GM10248 (cell line): Measurements from ENCODE around the gene ADPRHL1.

Source experiments
- CTCF ChIA-PET: fragments of 300-600 bp; sonication (Branson Sonifier 250); formaldehyde crosslinking; extraction: SDS; loops from one replicate; lab custom pipeline; 2021; ENCODE audit warnings: antibody characterized with exemption; lab: Yijun Ruan, JAX
- POLR2A ChIA-PET: fragments of 350-650 bp; sonication (Branson Sonifier 250); formaldehyde crosslinking; extraction: SDS; loops from one replicate; lab custom pipeline; 2020; ENCODE audit warnings: antibody characterized with exemption; lab: Yijun Ruan, JAX
- DNase-seq: peaks from one replicate; pipeline ENCODE4 v3.0.0; 2012; ENCODE audit errors: extremely low spot score
- TF ChIP-seq, protein P1 (sequence below): IDR thresholded peaks from 2 replicates; pipeline ENCODE4 v1.5.1; 2012; ENCODE audit warnings: mild to moderate bottlenecking, low read depth; ENCODE audit errors: extremely low read depth, missing control alignments, control extremely low read depth

Gene ADPRHL1

DNA sequence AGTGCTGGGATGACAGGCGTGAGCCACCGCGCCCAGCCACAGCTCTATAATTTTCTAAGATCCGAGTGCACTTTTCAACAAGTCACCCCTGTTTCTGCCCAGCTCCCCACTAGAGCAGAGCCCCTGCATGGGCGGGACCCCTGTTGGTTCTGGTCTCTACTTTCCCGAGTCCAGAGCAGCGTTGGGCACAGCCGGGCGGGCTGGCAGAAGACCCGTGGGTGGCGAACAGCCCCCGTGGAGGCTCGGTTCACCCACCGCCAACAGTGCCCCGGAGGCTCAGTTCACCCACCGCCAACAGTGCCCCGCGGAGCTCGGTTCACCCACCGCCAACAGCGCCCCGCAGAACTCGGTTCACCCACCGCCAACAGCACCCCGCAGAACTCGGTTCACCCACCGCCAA, 40.8 kb downstream of the ADPRHL1 start:
- TF ChIP-seq, protein P1, sequence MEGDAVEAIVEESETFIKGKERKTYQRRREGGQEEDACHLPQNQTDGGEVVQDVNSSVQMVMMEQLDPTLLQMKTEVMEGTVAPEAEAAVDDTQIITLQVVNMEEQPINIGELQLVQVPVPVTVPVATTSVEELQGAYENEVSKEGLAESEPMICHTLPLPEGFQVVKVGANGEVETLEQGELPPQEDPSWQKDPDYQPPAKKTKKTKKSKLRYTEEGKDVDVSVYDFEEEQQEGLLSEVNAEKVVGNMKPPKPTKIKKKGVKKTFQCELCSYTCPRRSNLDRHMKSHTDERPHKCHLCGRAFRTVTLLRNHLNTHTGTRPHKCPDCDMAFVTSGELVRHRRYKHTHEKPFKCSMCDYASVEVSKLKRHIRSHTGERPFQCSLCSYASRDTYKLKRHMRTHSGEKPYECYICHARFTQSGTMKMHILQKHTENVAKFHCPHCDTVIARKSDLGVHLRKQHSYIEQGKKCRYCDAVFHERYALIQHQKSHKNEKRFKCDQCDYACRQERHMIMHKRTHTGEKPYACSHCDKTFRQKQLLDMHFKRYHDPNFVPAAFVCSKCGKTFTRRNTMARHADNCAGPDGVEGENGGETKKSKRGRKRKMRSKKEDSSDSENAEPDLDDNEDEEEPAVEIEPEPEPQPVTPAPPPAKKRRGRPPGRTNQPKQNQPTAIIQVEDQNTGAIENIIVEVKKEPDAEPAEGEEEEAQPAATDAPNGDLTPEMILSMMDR = no peak
- POLR2A ChIA-PET = no interaction called here
- no peak for DNase-seq
- CTCF ChIA-PET = no interaction called here

DNA sequence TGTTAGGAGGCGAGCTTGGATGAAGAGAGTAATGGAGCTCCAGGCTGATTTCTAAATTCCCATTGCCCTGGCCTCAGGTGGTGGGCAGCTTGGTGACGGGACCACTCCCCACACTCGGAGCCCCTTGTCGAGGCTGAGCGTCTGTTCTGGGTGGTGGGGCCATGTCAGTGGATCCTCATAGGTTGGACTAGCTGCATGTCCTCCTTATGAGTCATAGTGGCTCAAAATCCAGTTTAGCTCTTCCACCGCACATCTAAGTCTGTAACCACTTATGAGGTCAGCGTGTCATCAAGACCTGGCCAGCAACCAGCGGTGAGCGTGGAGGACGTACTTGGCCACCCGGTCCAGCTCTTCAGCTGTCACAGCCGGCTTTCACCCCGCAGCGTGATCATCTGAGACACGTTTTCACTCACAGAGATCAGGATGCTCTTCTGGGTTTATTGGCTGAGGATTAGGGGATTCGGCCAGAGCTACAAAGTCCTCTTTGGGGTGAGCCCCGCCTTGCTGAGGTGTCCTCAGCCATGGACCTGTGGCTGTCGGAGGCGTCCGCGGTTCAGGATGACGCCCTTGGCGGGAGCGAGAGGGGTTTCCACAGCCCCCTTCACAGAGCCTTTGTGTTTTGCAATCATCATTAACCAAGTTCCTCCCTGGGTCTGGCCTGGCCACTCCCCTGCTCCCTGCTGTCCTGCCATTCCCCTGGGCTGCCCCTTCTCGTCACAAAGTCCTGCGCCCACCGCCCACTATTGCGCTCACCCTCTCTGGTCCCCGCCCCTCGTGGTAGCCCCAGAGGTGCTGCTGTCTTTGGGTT, 41.9 kb downstream of the ADPRHL1 start:
- ChIA-PET CTCF (interaction anchor here (0.9 kb wide), 1 partner anchor 18 kb away, joined by 3 read pairs; no protein-coding TSS in a partner anchor), POLR2A (no interaction called here)
- DNase-seq = no peak
- TF ChIP-seq, protein P1 = no peak

DNA sequence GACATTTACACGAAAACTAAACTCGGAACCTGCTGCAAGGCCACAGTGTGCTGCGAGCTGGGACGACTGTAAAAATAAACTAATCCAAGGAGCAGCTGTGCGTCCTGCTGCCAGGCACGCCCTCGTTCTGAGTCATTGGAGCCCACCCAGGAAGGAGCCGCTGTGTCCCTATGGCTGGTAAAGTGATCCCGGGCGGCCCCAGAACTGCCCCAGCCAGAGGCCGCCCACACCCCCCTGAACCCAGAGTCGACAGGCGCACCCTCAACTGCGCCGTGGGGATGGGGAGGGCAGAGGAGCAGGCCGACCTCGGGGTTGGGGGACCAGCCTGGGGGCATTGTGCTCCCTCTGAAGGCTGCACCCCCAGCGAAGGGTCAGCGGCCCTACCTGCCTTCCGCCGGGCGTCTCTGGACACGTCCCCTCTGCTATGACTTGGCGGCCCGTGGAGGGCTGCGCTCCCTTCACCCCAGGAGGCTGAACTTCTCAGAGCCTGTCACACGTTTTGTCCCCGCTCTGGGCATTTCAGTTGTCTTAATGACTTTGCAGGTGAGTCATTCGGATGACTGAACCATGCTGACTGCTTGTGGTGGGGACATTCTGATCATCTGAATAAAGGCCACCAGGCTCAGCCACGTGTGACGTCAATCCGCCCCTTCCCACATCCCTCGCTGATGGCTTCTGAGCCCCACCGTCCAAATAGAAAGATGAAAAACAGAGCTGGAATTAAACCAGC, 42.7 kb downstream of the ADPRHL1 start:
- TF ChIP-seq, protein P1 = no peak
- POLR2A ChIA-PET = no interaction called here
- CTCF ChIA-PET = interaction anchor here (0.9 kb wide), 1 partner anchor 17 kb away, joined by 3 read pairs; no protein-coding TSS in a partner anchor
- no peak for DNase-seq

DNA sequence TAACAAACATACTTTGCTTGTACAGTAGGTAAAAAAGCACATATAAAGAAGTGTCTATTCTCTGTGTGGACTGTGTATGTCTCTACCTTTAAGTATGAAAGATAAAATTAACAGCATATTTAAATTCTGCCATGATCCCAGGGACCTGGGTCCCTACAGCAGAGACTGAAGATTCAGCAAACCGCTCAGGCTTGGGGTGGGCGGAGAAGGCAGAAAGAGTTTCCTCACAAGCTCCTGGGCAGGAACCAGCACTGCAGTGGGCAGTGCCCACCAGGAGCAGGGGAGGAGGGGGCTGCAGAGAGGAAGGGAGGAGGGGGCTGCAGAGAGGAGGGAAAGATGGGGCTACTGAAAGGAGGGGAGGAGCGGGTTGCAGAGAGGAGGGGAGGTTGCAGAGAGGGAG, 44.7 kb downstream of the ADPRHL1 start:
- DNase-seq = no peak
- ChIA-PET CTCF (interaction anchor here (1.3 kb wide), 1 partner anchor 15 kb away, joined by 5 read pairs; no protein-coding TSS in a partner anchor), POLR2A (no interaction called here)
- TF ChIP-seq, protein P1 = no peak

DNA sequence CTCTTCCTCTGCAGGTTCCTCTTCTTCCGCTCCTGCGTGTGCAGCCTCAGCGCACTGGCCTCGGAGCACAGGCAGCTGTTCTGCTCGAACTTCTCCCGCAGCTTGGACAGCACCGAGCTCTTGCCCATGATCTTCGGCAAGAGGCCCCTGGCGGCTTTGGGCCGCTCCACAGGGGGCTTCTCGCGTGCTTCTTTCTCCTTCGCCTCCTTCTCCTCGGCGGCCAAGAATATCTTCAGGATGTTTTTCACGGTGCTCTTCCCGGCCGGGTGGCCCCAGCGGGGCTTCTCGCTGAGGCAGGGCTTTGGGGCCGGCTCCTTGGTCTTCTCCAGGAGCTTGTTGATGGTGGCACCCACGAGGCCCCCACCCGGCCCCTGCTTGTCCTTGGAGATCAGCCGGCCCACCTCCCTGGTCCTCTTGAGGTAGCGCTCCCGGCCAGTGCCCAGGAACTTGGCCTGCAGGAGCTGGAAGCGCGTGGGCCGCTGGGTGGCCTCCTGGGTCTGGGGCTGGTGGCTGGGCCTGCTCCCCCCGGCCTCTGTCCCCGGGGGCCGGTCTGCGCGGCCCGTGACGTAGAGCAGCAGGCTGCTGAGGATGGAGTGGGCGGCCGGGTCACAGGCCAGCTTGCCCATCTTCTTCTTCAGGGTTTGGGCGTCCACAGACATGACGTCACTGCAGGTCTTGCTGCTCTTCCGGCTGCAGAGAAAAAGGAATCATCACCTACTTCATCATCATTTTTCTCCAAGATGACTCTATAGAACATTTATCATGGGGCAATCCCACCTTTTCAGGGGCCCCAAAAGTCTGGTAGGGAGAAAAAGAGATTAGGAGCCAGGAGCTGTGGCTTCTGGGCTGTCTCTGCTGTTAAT, 45.5 kb downstream of the ADPRHL1 start:
- POLR2A ChIA-PET = no interaction called here
- CTCF ChIA-PET = no interaction called here
- TF ChIP-seq, protein P1 = no peak
- DNase-seq = no peak

DNA sequence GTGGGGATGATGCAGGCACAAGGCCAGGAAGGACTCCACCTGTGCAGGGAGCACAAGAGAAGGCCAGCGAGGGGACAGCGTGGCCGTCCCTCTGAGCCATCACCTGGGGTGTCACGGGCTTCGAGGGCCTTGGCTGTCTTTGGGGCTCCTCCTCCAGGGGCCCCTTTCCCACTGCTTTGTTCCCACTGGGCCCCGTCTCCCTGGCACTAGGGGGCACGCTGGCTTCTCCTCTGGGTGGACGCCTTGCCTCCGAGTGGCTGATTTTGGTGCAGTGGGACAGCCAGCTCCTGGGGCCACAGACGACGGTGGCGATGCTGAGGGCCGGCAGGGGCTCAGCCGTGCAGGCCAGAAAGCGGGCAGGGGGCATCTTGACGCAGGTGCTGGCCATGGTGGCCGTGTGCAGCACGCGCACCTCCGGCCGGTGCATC, 46.2 kb downstream of the ADPRHL1 start:
- TF ChIP-seq, protein P1 = no peak
- CTCF ChIA-PET = no interaction called here
- no peak for DNase-seq
- POLR2A ChIA-PET = no interaction called here
